Raji (cell line): Measurements from ENCODE around the gene NFIB.

Source experiments
- POLR2A ChIP-seq: IDR thresholded peaks from 2 replicates; pipeline ENCODE4 v1.6.1; 2011; ENCODE audit warnings: low read depth, low read length, control low read depth; ENCODE audit not compliant: insufficient read depth

The NFIB gene

DNA sequence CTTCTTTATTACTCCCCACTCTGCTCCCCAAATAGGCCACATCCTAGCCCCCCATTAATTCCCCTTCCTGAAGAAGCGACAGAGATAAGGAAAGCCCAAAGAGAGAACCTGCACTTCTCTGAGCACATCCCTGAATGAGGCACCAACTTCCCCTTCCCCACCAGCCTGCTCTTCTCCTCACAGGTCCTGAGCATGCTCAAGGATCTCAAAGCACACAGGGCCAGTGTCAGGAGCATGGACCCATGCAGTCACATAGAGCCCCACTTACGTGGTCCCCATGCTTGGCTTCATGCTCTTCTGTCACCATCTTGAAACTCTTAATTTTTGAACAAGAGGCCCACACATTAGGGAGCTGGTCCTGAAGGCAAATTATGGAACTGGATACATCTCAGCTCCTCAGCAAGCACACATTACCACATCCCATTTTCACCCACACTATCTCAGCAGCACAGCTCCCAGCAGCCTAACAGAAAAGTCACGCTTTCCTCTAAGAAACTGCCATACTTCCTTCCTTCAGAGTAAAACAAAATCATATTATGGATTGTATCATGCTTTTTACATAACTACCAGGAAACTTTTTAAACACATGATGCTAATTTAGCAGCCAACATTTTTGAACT, 99.8 kb downstream of the NFIB start:
- no peak for TF ChIP-seq POLR2A

GRCh38 chr9:14213504-14213903, 100.4 kb downstream of the NFIB start:
- TF ChIP-seq POLR2A = no peak

DNA sequence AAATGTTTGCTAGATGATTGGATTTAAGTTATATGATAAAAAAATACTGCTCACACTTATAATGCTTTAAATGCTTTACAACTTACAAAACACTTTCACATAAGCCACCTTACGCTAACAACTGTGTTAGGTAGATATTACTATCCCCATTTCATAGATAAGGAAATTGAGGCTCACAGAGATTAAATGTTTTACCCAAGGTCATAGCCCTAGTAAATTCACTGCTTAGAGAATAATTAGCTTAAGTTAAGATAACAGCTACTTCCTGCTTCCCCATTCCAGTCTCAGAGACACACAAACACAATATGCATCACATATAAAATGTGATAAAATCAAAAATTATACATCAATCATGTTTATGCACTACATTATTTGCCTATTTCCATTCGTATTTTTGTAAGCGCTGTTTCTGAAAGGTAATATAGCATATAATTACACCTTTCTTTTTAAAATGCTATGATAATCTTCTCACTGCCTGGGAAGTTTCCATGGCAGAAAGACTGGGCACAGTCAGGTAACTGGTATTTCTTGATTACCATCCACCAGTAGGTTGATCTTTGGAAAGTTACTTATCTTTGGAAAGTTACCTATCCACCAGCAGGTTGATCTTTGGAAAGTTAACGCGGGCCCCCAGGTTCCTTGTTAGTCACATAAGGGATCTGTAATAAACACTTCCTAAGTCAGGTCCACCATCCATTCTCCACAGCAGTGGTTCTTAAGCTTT, 101.1 kb downstream of the NFIB start:
- TF ChIP-seq POLR2A = no peak

DNA sequence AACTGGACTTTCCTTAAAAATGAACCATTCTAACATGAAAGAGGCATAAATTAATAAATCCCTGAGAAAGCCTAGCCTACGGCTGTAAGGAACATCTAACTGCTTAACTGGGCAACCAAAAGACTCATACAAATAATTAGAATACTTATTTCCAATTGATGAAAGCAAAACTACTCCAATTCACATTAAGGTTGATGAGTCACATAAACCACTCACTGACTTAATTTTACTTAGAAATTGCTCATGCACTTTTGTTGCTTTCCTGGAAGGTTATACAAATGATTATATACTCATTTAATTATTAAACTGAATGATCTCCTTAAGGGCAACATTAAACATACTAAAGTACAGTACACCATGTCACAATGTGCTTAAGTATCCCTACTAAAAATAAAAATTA, 101.9 kb downstream of the NFIB start:
- no peak for TF ChIP-seq POLR2A

GRCh38 chr9:14211564-14211963, 102.4 kb downstream of the NFIB start:
- TF ChIP-seq POLR2A = no peak

GRCh38 chr9:14210428-14210827, 103.5 kb downstream of the NFIB start:
- TF ChIP-seq POLR2A = no peak

DNA sequence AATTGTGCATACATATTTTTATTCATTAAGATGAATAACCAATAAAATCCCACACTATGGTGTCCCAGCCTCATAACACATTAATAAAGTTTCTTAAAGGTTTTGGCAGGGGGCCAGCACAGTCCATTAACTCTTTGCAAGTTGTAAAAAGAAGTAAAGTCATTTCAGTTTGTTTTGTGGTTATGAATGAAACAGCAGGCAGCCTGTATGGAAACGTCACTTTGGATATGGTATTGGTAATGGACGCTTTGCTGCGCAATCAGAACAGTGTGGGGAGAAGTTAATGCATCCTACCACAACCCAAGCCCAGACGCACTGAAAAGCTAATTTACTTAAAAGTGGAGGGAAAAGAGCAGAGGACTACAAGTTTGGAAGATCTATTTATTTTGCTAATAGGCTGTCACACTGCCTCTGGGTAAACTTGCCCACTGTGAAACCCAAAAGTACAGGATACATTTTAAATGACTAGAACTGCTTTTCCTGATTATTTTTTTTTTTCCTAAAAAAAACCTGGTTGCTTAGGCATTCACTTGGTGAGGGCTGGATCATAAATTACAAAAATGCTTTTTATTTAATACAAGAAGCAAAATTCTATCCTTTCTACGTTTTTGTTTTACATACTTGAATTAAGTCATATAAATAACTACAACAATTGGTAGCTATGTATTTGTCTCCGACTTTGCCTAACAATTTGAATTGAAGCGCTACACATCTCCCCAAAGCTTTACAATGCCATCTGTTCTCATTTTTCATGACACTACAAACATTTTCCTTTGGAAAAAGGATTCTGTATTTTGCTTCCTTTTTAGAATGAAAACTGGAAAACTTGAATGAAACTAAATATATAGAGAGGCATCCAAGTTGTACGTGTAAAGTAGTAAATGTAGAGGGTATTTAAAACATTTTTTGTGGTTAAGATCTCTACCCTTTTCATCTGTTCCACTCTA, 104.3 kb downstream of the NFIB start:
- no peak for TF ChIP-seq POLR2A

DNA sequence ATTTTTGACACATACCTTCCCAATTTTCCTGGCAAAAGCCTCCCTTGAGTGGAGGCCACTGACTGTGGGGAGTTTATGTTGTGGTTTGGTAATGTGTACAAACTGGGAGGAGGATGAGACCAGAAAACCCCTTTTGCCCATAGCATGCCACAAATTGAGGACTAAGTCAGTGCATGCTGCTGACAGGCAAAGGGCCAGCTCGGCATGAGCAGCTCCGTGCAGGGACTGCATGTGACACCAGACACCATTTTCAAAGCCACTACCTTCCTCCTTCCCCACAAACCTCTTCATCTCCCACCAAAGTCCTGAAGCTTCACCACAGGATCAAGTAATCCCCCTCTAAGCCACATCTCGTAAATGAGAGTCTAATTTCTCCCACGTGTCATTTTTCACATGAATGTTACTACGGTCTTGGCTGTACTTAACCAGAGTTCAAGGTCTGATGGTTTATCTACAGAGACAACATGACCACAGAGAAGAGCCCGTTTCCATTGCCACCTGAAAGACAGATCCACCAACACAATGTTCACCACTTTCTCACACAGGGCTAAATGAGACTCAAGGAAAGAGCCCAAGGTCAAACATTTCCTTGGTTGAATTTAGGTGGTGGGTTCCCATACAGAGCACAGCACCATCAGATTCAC, 106.5 kb downstream of the NFIB start:
- TF ChIP-seq POLR2A = no peak

- no peak for TF ChIP-seq POLR2A
Measured at GRCh38 chr9:14205463-14205862, 108.5 kb downstream of the NFIB start.

DNA sequence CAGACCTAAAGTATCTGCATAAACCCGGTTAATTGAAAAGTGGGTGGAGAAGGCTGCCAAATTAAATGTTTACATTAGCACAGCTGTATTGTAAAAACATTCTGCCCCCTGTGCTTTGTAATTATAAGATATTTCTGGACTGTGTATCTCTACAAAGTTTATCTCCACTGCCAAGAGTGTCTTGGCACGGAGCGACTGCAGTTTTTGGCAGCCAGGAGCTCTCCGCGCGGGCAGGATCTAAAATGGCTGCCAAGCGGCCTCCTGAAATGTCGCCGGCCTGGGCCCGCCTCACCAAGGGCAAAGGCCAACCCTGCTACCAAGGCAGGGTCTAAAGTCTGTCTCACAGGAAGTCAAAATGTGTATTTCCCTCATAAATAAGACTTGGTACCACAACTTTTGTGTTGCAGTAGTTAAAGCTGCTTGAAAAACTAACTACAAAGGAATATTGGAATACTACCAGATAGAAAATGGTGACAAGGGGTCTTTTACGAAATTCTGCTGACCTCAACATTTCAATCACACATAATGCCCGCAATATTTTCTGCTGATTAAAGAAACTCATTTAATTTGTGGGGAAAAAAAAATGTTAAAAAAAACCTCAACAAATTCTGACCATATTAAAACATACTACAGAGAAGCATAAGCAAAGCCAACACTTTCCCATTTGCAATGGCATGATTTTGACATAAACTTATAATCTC, 110.4 kb downstream of the NFIB start:
- TF ChIP-seq POLR2A = no peak

- TF ChIP-seq POLR2A = no peak
Measured at GRCh38 chr9:14198841-14199455, 115.0 kb downstream of the NFIB start.

GRCh38 chr9:14198047-14198840, 115.7 kb downstream of the NFIB start:
- no peak for TF ChIP-seq POLR2A

- TF ChIP-seq POLR2A = no peak
Measured at GRCh38 chr9:14197325-14197858, 116.5 kb downstream of the NFIB start.
